Measurements from ENCODE around the gene LPP.
A peak's percentile ranks its signal among the peaks of the same experiment; 100 is the strongest.

Gene LPP

GRCh38 chr3:188446766-188447165 lies 292.8 kb downstream of the LPP start:
- no peak for DNase-seq

GRCh38 chr3:188448813-188449212 lies 294.9 kb downstream of the LPP start:
- no peak for DNase-seq

- DNase-seq = no peak
Observed at GRCh38 chr3:188449421-188449820, 295.5 kb downstream of the LPP start.

GRCh38 chr3:188452158-188452772 lies 298.3 kb downstream of the LPP start:
- no peak for DNase-seq

GRCh38 chr3:188453431-188454384 lies 299.8 kb downstream of the LPP start:
- DNase-seq = no peak

- no peak for DNase-seq
Observed at GRCh38 chr3:188455748-188456147, 301.8 kb downstream of the LPP start.

GRCh38 chr3:188458756-188459155 lies 304.8 kb downstream of the LPP start:
- no peak for DNase-seq

- DNase-seq = no peak
Observed at GRCh38 chr3:188465311-188465710, 311.4 kb downstream of the LPP start.

- no peak for DNase-seq
Observed at GRCh38 chr3:188468196-188468595, 314.2 kb downstream of the LPP start.

- peak; percentile 32 for DNase-seq
Observed at GRCh38 chr3:188468662-188469061, 314.7 kb downstream of the LPP start.

- no peak for DNase-seq
Observed at GRCh38 chr3:188469228-188469885, 315.4 kb downstream of the LPP start.

GRCh38 chr3:188470508-188471130 lies 316.7 kb downstream of the LPP start:
- no peak for DNase-seq

- DNase-seq = peak; percentile 45
Observed at GRCh38 chr3:188471723-188472122, 317.8 kb downstream of the LPP start.

GRCh38 chr3:188472336-188472735 lies 318.4 kb downstream of the LPP start:
- DNase-seq = no peak

GRCh38 chr3:188473045-188473444 lies 319.1 kb downstream of the LPP start:
- no peak for DNase-seq

- no peak for DNase-seq
Observed at GRCh38 chr3:188473591-188474288, 319.8 kb downstream of the LPP start.

- DNase-seq = no peak
Observed at GRCh38 chr3:188476935-188477334, 323.0 kb downstream of the LPP start.

GRCh38 chr3:188480011-188480410 lies 326.1 kb downstream of the LPP start:
- no peak for DNase-seq

- DNase-seq = no peak
Observed at GRCh38 chr3:188482929-188483328, 329.0 kb downstream of the LPP start.

GRCh38 chr3:188486126-188486525 lies 332.2 kb downstream of the LPP start:
- no peak for DNase-seq

GRCh38 chr3:188486952-188487351 lies 333.0 kb downstream of the LPP start:
- DNase-seq = no peak

GRCh38 chr3:188487652-188488051 lies 333.7 kb downstream of the LPP start:
- DNase-seq = no peak

- DNase-seq = no peak
Observed at GRCh38 chr3:188488801-188489200, 334.8 kb downstream of the LPP start.
